GM21526 (cell line): ENCODE results near the gene TTLL6.
"Not testable (repeated sequence)": the region's sequence is repeated elsewhere in the genome, so short reads cannot be mapped to it uniquely, and the experiment has no call there.

ENCODE experiments used
- ATAC-seq: cut with Tn5 transposase; IDR thresholded peaks from one replicate; pipeline ENCODE4 v1.9.1; 2021; ENCODE audit warnings: moderate library complexity; ENCODE audit not compliant: unreplicated experiment, low FRiP score

Gene TTLL6

DNA sequence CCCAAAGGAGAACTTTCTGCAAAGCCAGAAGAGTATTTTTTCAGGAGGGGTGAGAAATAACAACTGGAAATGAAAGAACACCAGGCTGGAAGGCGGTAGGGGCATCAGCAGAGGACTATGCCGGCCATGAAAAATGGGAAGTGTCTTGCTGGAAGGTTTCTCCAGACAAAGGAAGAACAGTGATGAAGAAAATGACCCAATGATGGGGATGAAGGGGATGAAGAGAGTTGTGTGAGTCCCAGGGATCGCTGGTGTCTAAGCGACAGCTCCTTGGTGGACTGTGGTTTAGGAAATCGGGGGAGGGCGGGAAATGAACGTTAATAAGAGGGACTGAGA, 623 bp downstream of the TTLL6 start:
- no peak for ATAC-seq

DNA sequence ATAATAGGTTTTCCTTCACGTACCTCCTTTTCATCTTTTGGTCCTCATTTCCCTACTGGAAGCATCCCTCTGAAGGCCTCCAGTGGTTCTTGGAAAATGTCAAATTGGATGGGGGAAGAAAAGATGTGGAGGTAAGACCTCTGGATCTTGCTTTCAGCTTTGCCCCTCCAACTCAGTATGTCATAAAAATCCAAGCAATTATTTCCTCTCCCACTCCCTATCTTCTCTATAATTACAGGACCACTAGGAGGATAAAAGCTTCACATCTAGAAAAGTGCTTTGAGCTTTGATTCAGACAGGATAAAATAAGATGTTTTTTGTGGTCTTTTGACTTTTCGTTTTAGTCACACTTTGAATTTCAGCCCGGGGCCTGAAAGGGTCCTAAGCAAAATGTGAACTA, 1.7 kb downstream of the TTLL6 start:
- no peak for ATAC-seq

DNA sequence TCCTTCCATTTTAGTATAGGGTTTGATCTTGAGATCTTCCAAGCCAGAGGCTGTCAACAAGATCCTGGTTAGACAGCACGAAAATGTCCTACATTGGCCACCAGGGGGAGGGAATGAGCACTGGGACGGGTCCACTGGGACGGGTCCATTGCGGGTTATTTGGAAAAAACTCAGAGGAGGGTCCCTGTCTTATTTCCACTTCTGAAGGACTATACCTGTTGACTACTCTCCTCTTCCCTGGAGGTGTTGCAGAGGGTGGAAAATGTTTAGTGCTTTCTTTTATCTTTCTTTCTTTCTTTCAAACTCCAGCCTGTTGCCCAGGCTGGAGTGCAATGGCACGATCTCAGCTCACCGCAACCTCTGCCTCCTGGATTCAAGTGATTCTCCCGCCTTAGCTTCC, 2.5 kb downstream of the TTLL6 start:
- ATAC-seq: no peak

DNA sequence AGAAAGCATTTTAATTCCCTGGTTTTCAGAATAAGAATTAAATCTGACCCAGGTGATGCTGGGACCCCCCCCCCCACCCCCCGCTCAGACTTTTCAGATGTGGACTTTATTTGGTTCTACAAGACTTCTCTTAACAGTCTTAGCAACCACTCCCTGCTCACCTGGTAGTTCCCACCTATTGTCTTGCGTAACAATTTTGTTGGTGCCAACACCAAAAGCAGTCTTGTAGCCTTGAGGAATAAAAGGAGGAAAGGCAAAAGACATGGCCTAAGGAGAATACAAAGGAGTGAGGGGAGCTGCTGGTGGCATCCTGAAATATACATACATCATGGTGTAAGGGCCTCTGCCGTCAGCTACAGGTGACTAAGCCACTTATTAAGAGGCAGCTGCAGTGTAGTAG, 5.0 kb downstream of the TTLL6 start:
- ATAC-seq: no peak

DNA sequence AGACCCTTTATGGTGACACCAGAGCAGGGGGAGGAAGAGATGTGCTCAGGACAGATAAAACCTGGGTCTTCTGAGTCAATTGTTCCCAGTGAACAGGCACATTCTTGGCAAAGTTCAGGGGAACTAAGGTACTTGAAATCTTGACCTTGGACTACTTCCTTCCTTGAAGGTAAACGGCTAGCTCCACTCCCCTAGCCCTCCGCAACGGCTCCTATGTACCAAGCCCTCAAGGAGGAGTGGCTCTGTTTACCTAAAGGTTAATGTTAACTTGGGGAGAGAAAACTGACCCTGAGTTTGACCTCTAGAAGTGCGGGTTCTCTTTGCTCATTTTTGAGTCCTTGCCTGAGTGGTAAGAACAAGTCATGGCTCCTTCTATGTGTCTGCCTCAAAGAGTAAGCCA, 7.8 kb downstream of the TTLL6 start:
- ATAC-seq: no peak

DNA sequence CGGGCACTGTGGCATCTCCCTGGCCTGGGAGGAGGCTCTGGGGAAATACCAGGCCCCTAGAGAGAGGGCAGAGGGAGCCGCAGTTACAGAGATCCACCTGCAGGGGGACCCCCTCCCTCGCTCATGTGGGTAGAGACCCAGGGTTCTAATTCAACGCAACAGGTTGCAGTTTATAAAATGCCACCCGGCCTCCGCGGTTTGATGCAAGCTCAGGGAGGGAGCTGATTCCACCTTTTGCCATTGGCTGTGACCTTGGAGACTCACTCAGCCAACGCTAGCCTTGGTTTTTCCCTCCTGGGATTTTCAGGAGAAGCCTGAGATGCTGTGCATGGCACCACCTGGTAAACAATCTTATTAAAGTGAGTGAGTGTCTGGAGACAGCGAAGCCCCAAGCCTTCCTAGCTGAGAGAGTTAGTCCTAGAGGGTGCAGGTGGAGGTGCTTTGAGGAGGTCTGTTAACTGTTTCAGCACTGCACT, 12.1 kb downstream of the TTLL6 start:
- ATAC-seq: no peak

DNA sequence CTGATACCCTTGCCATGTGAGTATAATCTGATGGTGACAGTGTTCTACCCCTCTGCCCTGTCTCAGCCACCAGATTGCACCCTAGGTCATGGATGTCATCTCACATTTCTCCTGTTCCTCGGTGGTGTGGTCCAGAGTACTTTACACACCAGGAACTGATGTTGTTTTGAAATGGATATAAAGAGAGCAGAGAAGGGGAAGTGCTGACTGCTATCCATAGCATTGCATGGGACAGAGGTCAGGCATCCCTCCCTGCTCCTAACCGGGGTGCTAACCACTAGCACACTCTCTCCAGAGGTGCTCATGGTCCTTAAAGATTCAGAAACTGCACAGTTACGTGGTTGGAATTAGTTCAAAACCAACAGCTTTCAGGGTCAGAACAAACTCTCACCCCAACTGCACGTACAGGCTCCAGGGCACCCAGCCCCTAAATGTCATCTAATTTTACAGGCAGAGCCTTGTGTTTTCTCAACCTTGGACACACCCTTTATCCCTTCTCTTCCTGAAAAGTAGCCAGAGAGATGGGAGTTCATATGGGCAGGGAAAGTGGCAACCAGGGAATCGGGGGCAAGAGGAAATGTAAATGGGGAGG, 16.3 kb downstream of the TTLL6 start:
- ATAC-seq: no peak

DNA sequence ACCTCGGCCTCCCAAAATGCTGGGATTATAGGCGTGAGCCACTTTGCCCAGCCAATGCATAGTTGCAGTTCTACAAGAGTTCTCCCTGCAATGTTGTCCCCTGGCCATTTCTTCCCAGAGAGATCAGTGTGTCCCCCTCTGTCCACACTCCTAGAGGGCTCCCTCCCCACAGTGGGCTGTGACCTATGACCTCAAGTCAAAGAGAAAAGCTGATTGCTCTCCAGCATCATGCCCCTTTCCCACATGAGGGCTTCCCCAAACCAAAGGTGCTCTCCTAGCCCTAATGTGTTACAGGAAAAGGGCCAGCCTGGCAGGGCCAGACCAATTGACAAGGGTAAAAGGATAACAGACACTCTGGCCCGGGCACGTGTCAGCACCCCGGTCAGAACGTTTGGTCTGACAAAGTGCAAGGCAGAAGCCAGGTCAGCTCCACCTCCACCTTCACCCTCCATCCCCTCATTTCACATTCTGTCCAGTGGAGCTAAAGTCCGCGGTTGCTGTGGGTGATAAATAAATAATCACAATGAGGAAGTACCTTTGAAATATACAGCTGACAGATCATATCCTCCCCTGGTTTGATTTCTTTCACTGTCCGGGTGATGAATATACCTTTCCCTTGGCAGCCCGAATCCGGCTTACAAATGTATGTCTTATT, 17.8 kb downstream of the TTLL6 start:
- ATAC-seq: no peak

DNA sequence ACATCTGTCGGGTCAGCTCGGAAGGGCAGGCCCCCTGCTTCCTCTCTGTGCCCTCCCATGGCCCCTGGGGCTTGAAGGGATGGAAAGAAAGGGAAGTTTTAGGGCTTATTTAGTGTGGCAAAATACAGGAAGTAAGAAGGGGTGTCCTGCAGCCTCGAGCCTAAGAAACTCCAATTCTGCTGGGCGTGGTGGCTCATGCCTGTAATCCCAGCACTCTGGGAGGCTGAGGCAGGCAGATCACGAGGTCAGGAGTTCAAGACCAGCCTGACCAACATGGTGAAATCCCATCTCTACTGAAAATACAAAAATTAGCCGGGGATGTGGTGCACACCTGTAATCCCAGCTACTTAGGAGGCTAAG, 20.9 kb downstream of the TTLL6 start:
- ATAC-seq: not testable (repeated sequence)

DNA sequence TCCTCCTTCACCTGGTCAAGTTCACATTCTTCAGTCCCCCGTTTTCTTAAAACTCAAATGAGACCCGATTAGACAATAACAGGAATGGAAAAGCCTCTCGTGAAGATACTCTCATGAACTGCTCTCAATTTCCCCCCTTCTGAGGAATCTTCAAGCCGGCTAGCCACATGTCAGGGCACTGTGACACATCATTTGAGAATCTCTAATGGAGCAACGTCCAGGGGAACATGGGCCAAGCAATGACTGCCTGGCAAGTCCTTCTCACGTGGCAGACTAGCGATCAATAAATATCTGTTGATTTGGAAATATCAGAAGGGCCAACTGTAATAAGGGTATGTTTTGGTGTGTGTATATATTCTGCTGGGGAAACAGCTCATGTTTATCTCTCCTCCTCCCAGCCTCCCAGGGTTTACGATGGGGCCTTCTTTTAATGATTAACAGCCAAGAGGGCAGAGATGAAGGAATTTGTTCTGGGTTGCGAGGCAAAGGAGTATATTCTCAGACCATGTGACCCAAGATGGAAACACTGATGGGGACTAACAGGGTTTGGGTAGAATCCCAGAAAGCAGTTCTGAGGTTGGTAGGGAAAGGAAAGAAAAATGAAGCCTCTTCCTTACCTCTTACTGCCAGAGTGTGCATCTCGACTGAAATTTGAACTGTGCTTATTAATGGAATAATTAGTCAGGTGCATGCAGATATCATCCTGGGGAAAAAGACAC, 21.4 kb downstream of the TTLL6 start:
- ATAC-seq: no peak

DNA sequence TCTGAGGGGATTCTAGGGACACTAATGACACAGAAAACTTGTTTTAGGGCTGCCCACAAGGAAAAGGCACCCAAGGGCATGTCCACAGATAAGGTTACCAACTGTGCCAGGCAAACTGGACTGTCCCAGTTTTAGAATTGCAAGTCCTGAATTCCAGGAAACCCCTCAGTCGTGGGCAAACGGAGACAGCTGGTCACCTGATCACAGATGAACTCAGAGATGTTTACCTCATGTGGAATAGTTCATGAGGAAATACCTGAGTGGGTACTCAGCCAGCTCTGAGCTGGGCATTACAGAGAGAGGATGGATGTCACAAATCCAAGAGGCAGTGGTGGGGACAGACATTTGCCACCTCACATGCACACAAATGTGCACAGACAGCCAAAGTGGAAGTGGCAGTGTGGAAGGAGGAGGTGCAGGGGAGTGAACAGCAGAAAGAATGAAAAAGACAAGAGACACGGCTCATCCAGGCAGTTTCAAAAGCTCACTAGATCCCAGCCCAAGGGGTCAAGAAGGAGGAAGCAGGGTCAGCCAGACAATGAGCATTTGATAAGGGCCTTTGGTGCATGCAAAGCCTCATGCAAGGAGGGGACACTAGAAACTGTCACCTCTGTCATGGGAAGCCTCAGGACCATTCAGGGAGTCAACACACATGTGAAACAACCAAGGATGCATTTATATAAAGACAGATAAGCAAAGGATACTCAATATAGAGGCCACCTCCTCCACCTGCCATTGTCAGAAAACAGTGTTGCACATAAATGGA, 24.8 kb downstream of the TTLL6 start:
- no peak for ATAC-seq

DNA sequence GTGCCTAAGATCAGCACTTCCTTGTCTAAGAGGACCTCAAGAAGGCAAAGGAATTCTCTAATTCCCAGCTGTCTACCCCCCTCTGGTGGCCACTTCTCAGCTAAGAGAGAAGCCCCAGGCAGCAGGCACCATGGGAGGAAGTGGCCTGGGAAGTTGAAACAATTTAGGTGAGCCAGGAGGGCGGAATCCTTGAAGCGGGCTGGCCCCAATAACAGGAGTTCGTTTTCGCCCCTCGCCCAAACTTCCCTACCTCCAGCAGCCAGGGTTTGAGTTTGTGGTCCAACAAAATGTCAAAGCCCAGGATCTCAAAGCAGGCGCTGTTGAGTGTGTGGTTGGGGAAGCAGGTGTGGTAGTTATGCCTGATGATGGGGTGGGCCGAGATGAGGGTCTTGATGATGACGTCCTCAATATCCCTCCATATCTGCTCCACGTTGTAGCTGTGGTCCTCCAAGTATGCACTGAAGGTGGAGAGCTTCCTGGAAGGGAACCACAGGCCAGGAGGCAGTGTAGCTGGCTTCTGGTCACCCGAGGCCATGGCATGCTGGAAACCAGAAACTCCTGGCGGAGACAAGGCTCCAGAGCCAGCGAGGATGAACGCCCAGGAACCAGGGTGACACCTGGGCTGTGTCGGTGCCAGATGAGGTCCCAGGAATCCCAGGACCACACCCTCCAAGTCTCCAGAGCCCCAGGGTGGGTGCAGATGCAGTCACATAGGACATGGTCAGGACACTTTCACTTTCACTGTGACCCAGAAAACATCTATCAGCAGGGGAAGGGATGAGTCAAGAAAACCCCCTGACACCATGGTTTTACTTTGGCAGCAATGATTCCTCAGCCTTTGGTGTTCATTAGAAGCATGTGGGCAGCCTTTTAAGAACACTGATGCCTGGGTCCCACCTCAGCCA, 25.6 kb downstream of the TTLL6 start:
- ATAC-seq: no peak

DNA sequence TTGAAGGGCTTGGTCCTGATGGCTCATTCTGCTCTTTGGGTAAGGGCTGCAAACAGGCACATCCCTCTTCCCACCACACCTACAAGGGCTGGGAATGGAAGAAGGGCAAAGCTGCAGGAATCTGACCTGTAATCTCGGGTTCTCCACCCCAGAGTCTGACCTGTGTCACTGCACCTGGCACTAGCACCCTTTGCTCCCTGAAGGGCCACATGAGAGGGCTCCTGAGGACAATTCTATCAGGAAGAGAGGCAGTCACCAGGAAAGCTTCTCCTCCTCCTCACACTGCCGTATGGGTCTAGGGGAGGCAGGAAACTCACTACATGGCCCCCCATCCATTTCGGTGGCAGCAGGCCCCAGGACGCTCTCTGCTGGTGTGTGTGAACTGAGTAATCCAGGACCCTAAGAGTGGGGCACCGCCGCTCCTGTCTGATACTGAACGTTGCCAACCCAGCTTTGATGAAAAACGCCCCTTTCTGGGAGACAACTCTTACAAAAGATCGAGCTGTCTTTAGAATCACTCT, 26.4 kb downstream of the TTLL6 start:
- no peak for ATAC-seq

DNA sequence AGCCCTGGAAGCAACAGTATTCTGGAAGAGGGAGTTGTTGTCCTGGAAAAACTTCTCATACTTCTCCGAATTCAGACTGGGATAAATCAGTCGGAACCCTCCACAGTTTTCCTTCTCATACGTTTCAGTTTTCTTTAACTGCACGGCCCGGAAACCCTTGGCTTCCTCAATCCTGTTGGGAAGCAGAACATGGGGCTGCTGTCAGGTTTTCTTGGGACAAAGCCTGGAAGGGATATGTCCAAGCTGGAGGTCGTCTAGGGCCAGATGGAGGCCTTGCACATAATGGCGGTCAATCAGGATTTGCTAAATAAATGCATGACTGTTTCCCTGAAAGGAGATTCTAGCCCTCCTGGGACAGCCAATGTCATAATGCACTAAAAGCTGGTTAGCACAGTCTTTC, 29.2 kb downstream of the TTLL6 start:
- ATAC-seq: no peak

DNA sequence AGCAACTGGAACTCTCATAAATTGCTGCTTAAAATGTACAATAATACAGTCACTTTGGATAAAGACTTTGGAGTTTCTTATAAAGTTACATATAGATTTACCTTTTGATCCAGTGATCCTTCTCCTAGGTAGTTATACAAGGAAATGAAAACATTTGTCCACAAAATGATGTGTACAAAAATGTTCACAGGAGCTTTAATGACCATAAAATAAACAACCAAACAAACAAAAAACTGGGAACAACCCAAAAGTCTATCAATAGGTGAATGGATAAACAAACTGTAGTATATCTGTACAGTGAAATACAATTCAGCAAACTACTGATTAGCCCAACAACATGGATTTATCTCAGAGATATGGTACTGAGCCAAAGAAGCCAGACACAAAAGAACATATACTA, 37.6 kb downstream of the TTLL6 start:
- no peak for ATAC-seq

DNA sequence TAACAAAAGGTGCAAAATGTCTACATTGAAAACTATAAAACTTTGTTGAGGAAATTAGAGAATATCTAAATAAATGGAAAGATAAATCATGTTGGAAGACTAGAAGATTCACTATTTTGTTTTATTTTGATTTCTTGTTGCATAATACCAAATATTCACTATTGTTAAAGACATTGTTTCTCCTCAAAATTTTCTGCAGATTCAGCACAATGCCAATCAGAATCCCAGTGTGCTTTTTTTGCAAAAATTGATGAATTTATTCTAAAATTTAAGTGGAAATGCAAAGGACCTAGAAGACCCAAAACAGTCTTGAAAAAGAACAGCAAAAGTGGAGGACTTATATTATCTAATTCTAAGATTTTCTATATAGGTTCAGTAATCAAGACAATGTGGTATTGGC, 40.4 kb downstream of the TTLL6 start:
- no peak for ATAC-seq

DNA sequence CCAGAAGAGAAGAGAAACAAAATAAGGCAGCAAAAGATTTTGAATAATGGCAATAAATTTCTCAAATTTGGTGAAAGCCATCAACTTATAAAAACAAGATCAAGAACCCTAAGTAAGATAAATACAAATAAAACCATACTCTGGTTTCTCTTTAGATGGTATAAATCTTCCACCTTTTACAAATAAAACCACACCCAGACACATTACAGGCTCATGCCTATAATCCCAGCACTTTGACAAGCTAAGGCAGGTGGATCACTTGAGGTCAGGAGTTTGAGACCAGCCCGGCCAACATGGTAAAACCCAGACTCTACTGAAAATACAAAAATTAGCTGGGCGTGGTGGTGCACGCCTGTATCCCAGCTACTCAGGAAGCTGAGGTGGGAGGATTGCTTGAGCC, 43.8 kb downstream of the TTLL6 start:
- no peak for ATAC-seq

DNA sequence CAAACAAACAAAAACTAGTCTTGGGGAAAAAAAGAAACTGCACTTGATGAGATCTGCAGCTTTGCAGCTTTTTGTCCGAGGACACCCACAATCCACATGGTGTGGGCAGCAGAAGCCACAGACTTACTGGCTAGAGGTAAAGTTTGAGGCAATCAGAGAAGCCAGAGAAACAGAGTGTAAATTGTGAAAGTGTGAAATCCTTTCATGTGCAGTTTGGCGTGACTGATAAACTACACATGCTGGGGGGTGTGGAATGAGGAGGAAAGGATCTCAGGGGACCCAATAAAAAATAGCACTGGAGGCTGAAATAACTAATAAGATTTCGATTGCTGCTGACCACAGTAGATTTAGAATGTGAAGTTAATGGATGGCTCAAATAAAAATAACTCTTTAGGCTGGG, 46.1 kb downstream of the TTLL6 start:
- ATAC-seq: no peak

DNA sequence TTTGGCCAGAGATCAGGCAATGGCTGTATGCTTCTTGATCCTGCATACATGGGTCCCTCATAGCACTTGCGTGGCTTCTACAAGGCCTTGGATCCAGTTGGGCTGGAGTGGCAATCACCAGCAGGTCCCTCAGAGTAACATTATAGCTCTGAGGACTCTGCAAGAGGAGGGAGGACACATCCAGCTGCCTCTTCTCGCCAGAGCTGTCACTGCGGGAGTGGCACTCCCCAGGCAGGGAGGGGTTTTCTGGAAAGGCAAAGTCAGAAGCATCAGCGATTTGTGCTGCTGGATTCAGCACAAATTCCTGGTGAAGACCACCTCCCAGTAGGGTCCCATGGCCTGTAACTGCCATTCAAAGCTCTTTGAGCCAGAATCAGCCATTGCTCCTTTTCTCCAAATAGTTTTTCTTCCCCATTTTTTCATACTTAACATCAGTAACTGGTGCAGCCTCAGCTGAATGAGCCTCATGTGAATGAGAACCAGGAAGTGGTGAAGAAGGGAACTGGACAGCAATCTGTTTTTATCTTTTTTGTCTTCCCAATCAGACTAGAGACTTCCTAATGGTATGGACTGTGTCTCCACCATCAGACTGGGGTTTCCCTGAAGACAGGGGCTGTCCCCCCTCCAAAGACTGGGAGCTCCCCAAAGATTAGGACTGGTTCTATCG, 47.9 kb downstream of the TTLL6 start:
- ATAC-seq: no peak
